Measurements from ENCODE around the gene TRAPPC8.

The TRAPPC8 gene

DNA sequence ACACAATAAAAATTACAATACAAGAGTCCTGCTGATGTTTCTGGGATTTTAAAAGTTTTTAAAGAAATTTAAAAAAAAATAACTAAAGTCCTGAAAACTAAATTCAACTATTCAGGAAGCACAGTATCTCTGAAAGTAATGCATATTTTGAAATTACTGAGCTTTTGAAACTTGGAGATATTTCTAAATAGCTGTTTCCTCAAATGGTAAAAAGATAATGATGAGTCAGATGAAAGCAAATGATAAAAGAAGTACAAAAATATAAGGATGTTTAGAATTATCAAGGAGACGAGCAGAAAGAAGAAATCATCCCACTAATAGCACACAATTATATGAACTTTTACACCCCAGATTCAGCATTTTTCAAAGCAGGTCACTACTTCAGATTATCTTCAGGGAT is 92.1 kb downstream of the TRAPPC8 start:
- Histone ChIP-seq H3K27ac (ENCODE audit: low read depth, low read length) (no peak overlapping the region), H3K36me3 (ENCODE audit: control insufficient read depth in 1 of 2, insufficient read depth in 2 of 2, low read length in 2 of 2) (peaks cover 9 to 17% of the 10 kb centered on the region in 2 experiments), H4K91ac (ENCODE audit: low read depth, low read length) (no peak overlapping the region), H3K27me3 (ENCODE audit: insufficient read depth, low read length) (no peaks in the 10 kb centered on the region), H3K79me2 (ENCODE audit: control insufficient read depth, insufficient read depth, low read length, poor library complexity) (no peaks in the 10 kb centered on the region), H2AK5ac (ENCODE audit: low read length) (no peak overlapping the region), H3K9ac (ENCODE audit: low read length) (no peak overlapping the region), H2BK120ac (ENCODE audit: insufficient read depth, low read length, poor library complexity) (no peak overlapping the region), H2AFZ (ENCODE audit: insufficient read depth, low read length, poor library complexity) (no peak overlapping the region), H3K4me2 (ENCODE audit: low read length) (no peak overlapping the region), H3K4me1 (ENCODE audit: control insufficient read depth in 1 of 2, insufficient read depth in 2 of 2, low read length in 2 of 2) (no peaks in the 10 kb centered on the region), H3K79me1 (ENCODE audit: low read length) (no peaks in the 10 kb centered on the region), H2BK12ac (ENCODE audit: low read length) (no peak overlapping the region), H3K14ac (ENCODE audit: low read length) (no peak overlapping the region), H2BK5ac (ENCODE audit: low read depth, low read length, poor library complexity) (no peak overlapping the region), H4K12ac (ENCODE audit: low read depth, low read length) (no peak overlapping the region), H4K8ac (ENCODE audit: low read depth, low read length) (no peak overlapping the region), H3K4me3 (ENCODE audit: low read depth, low read length) (no peak overlapping the region), H3K18ac (ENCODE audit: low read length) (no peak overlapping the region), H3K4ac (ENCODE audit: low read depth, low read length) (no peak overlapping the region), H3K9me3 (ENCODE audit: insufficient read depth, low read depth, low read length) (no peaks in the 10 kb centered on the region), H3K23ac (ENCODE audit: low read length) (no peak overlapping the region)
- WGBS (ENCODE audit: extremely low coverage, insufficient coverage, insufficient read length) = no CpG with 5 or more reads among the region's 1 CpG
- no peak for DNase-seq

DNA sequence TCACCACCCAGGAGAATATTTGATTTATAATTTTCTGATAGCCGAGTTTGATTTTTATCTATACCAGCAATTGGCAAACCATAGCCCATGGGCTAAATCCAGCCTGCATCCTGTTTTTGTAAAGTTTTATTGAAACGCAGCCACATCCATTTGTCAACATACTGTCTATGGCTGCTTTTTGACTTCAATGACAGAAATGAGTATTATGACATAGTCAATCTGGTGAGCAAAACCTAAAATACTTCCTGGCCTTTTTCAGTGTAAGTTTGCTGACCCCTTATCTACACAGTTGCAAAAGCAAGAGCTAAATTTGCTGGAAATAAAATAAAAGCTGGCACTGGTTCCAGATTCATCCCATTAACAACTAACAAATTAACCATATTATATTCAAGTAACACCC is 102.4 kb downstream of the TRAPPC8 start:
- Histone ChIP-seq H2BK12ac (ENCODE audit: low read length) (no peak overlapping the region), H2AK5ac (ENCODE audit: low read length) (no peak overlapping the region), H3K36me3 (ENCODE audit: control insufficient read depth in 1 of 2, insufficient read depth in 2 of 2, low read length in 2 of 2) (peaks cover 8 to 12% of the 10 kb centered on the region in 2 experiments), H3K79me2 (ENCODE audit: control insufficient read depth, insufficient read depth, low read length, poor library complexity) (no peaks in the 10 kb centered on the region), H3K14ac (ENCODE audit: low read length) (no peak overlapping the region), H3K27me3 (ENCODE audit: insufficient read depth, low read length) (no peaks in the 10 kb centered on the region), H3K79me1 (ENCODE audit: low read length) (no peaks in the 10 kb centered on the region), H2AFZ (ENCODE audit: insufficient read depth, low read length, poor library complexity) (no peak overlapping the region), H4K91ac (ENCODE audit: low read depth, low read length) (no peak overlapping the region), H3K9me3 (ENCODE audit: insufficient read depth, low read depth, low read length) (no peaks in the 10 kb centered on the region), H2BK5ac (ENCODE audit: low read depth, low read length, poor library complexity) (no peak overlapping the region), H3K4me1 (ENCODE audit: control insufficient read depth in 1 of 2, insufficient read depth in 2 of 2, low read length in 2 of 2) (no peaks in the 10 kb centered on the region), H3K4me2 (ENCODE audit: low read length) (no peak overlapping the region), H3K23ac (ENCODE audit: low read length) (no peak overlapping the region), H2BK120ac (ENCODE audit: insufficient read depth, low read length, poor library complexity) (no peak overlapping the region), H3K27ac (ENCODE audit: low read depth, low read length) (no peak overlapping the region), H3K9ac (ENCODE audit: low read length) (no peak overlapping the region), H3K4me3 (ENCODE audit: low read depth, low read length) (no peak overlapping the region), H3K4ac (ENCODE audit: low read depth, low read length) (no peak overlapping the region), H3K18ac (ENCODE audit: low read length) (no peak overlapping the region), H4K8ac (ENCODE audit: low read depth, low read length) (no peak overlapping the region), H4K12ac (ENCODE audit: low read depth, low read length) (no peak overlapping the region)
- no CpG with 5 or more reads among the region's 2 CpGs for WGBS (ENCODE audit: extremely low coverage, insufficient coverage, insufficient read length)
- no peak for DNase-seq

DNA sequence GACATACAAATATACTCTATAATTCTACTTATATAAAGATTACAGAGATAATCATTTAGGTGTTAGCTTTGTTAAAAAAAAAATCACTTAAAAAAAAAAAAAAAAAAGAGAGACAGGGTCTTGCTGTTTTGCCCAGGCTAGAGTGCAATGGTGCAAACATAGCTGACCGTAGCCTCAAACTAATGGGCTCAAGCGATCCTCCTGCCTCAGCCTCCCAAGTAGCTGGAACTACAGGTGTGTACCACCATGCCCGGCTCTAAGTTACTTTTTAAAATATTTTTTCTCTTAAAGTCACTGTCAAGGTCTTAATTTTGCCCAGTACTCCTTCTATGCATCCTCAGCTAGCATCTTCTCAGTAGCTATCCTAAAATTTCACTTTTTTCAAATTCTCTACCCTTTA is 105.0 kb downstream of the TRAPPC8 start:
- Histone ChIP-seq H3K4me2 (ENCODE audit: low read length) (no peak overlapping the region), H2AK5ac (ENCODE audit: low read length) (no peak overlapping the region), H3K9ac (ENCODE audit: low read length) (no peak overlapping the region), H3K27ac (ENCODE audit: low read depth, low read length) (no peak overlapping the region), H4K8ac (ENCODE audit: low read depth, low read length) (no peak overlapping the region), H2AFZ (ENCODE audit: insufficient read depth, low read length, poor library complexity) (no peak overlapping the region), H3K36me3 (ENCODE audit: control insufficient read depth in 1 of 2, insufficient read depth in 2 of 2, low read length in 2 of 2) (peaks cover 8 to 14% of the 10 kb centered on the region in 2 experiments), H3K4me3 (ENCODE audit: low read depth, low read length) (no peak overlapping the region), H3K9me3 (ENCODE audit: insufficient read depth, low read depth, low read length) (no peaks in the 10 kb centered on the region), H3K18ac (ENCODE audit: low read length) (no peak overlapping the region), H2BK5ac (ENCODE audit: low read depth, low read length, poor library complexity) (no peak overlapping the region), H4K12ac (ENCODE audit: low read depth, low read length) (no peak overlapping the region), H3K4ac (ENCODE audit: low read depth, low read length) (no peak overlapping the region), H3K4me1 (ENCODE audit: control insufficient read depth in 1 of 2, insufficient read depth in 2 of 2, low read length in 2 of 2) (no peaks in the 10 kb centered on the region), H3K79me2 (ENCODE audit: control insufficient read depth, insufficient read depth, low read length, poor library complexity) (no peaks in the 10 kb centered on the region), H3K23ac (ENCODE audit: low read length) (no peak overlapping the region), H2BK120ac (ENCODE audit: insufficient read depth, low read length, poor library complexity) (no peak overlapping the region), H3K27me3 (ENCODE audit: insufficient read depth, low read length) (no peaks in the 10 kb centered on the region), H3K79me1 (ENCODE audit: low read length) (no peaks in the 10 kb centered on the region), H4K91ac (ENCODE audit: low read depth, low read length) (no peak overlapping the region), H2BK12ac (ENCODE audit: low read length) (no peak overlapping the region), H3K14ac (ENCODE audit: low read length) (no peak overlapping the region)
- no CpG with 5 or more reads among the region's 3 CpGs for WGBS (ENCODE audit: extremely low coverage, insufficient coverage, insufficient read length)
- no peak for DNase-seq

DNA sequence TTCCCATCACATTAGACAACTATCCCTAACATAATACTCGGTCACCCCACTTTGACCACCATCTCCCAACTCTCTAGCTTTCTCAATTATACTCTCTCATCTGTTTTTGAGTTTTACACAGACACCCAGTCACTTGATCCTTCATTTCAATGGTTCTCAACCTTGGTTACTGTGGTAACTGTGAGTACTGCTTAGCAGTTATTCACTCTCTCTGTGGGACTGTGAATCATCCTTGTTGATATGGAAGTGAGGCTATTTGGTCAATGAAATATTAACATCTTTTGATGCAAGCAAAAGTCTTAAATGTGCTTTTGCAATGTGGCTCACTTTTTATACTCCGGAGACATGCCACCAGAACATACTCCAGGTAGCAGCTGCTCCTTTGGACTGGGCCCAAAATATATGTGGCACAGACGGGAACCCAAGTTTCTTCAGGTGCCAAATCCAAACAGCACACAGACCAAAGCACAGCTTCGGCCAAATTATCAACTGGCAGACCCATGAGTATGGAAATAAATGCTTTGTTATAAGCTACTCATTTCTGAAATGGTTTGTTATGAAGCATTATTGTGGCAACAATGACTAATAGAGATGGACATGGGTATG is 107.3 kb downstream of the TRAPPC8 start:
- no peak overlapping the region for H2BK120ac ChIP-seq (ENCODE audit: insufficient read depth, low read length, poor library complexity)
- no peaks in the 10 kb centered on the region for H3K79me2 ChIP-seq (ENCODE audit: control insufficient read depth, insufficient read depth, low read length, poor library complexity)
- WGBS (ENCODE audit: extremely low coverage, insufficient coverage, insufficient read length) = no CpG with 5 or more reads among the region's 4 CpGs
- H3K27ac ChIP-seq (ENCODE audit: low read depth, low read length) = no peak overlapping the region
- no peak overlapping the region for H3K9ac ChIP-seq (ENCODE audit: low read length)
- H2BK5ac ChIP-seq (ENCODE audit: low read depth, low read length, poor library complexity) = no peak overlapping the region
- H3K79me1 ChIP-seq (ENCODE audit: low read length) = no peaks in the 10 kb centered on the region
- no peak for DNase-seq
- no peaks in the 10 kb centered on the region for H3K9me3 ChIP-seq (ENCODE audit: insufficient read depth, low read depth, low read length)
- no peak overlapping the region for H4K8ac ChIP-seq (ENCODE audit: low read depth, low read length)
- no peak overlapping the region for H2BK12ac ChIP-seq (ENCODE audit: low read length)
- no peak overlapping the region for H3K4me3 ChIP-seq (ENCODE audit: low read depth, low read length)
- H3K18ac ChIP-seq (ENCODE audit: low read length) = no peak overlapping the region
- H3K4ac ChIP-seq (ENCODE audit: low read depth, low read length) = no peak overlapping the region
- H4K12ac ChIP-seq (ENCODE audit: low read depth, low read length) = no peak overlapping the region
- H3K4me2 ChIP-seq (ENCODE audit: low read length) = no peak overlapping the region
- H3K4me1 ChIP-seq (ENCODE audit: control insufficient read depth in 1 of 2, insufficient read depth in 2 of 2, low read length in 2 of 2) = no peaks in the 10 kb centered on the region
- no peaks in the 10 kb centered on the region for H3K27me3 ChIP-seq (ENCODE audit: insufficient read depth, low read length)
- H3K36me3 ChIP-seq (ENCODE audit: control insufficient read depth in 1 of 2, insufficient read depth in 2 of 2, low read length in 2 of 2) = peaks cover 11 to 17% of the 10 kb centered on the region in 2 experiments
- H3K23ac ChIP-seq (ENCODE audit: low read length) = no peak overlapping the region
- no peak overlapping the region for H2AFZ ChIP-seq (ENCODE audit: insufficient read depth, low read length, poor library complexity)
- no peak overlapping the region for H3K14ac ChIP-seq (ENCODE audit: low read length)
- no peak overlapping the region for H2AK5ac ChIP-seq (ENCODE audit: low read length)
- H4K91ac ChIP-seq (ENCODE audit: low read depth, low read length) = no peak overlapping the region
